Measurements from ENCODE around the gene NFYA. TPM values are rescaled to one million over a fixed set of nuclear protein-coding genes. Genes with fewer than 3 reads are reported as not detected.

The NFYA gene
- total and polyA plus RNA-seq, 3 donors from 2014 or later: 70.6 to 87.7 (median 82.0) TPM

GRCh38 chr6:41058783-41059181, 14.0 kb upstream of the NFYA start:
- TF ChIP-seq POLR2A (IDR thresholded peaks at IDR 0.05) (no peak), CTCF (IDR thresholded peaks at IDR 0.05) (no peak)
- Histone ChIP-seq H3K27me3 (no peaks in the 10 kb centered on the region), H3K9me3 (no peaks in the 10 kb centered on the region), H3K27ac (no peak overlapping the region), H3K4me3 (no peak overlapping the region), H3K4me1 (no peaks in the 10 kb centered on the region), H3K36me3 (ENCODE audit: low read depth, missing control alignments) (no peaks in the 10 kb centered on the region)
- 74 to 80% methylated on average over 2 of the region's 2 CpGs for WGBS, 2 donors
- DNase-seq: no peak
- intact Hi-C loops (cut with DNase I; ENCODE audit: low total_unique reads): no loop called here

- Histone ChIP-seq H3K27ac (no peak overlapping the region), H3K27me3 (no peaks in the 10 kb centered on the region), H3K4me1 (no peaks in the 10 kb centered on the region), H3K4me3 (no peak overlapping the region), H3K9me3 (no peaks in the 10 kb centered on the region), H3K36me3 (ENCODE audit: low read depth, missing control alignments) (no peaks in the 10 kb centered on the region)
- no peak for DNase-seq
- intact Hi-C loops (cut with DNase I; ENCODE audit: low total_unique reads): no loop called here
- TF ChIP-seq CTCF (IDR thresholded peaks at IDR 0.05): no peak
- no peak for TF ChIP-seq POLR2A (IDR thresholded peaks at IDR 0.05)
- WGBS, 2 donors: 81 to 97% methylated on average over 1 of the region's 1 CpG
Observed at GRCh38 chr6:41059556-41059955, 13.2 kb upstream of the NFYA start.

GRCh38 chr6:41061196-41061726, 11.5 kb upstream of the NFYA start:
- Histone ChIP-seq H3K36me3 (ENCODE audit: low read depth, missing control alignments) (no peaks in the 10 kb centered on the region), H3K4me1 (peaks cover 4% of the 10 kb centered on the region), H3K9me3 (no peaks in the 10 kb centered on the region), H3K4me3 (no peak overlapping the region), H3K27me3 (no peaks in the 10 kb centered on the region), H3K27ac (no peak overlapping the region)
- TF ChIP-seq POLR2A (IDR thresholded peaks at IDR 0.05): no peak
- no peak for TF ChIP-seq CTCF (IDR thresholded peaks at IDR 0.05)
- DNase-seq: no peak
- 76 to 80% methylated on average over 9 to 13 of the region's 13 CpGs for WGBS, 2 donors
- intact Hi-C loops (cut with DNase I; ENCODE audit: low total_unique reads): no loop called here

- 53 to 85% methylated on average over 1 of the region's 1 CpG for WGBS, 2 donors
- no peak for TF ChIP-seq CTCF (IDR thresholded peaks at IDR 0.05)
- no peak for TF ChIP-seq POLR2A (IDR thresholded peaks at IDR 0.05)
- no peaks in the 10 kb centered on the region for H3K36me3 ChIP-seq (ENCODE audit: low read depth, missing control alignments)
- intact Hi-C loops (cut with DNase I; ENCODE audit: low total_unique reads): no loop called here
- DNase-seq: no peak
- no peak overlapping the region for H3K4me3 ChIP-seq
- H3K4me1 ChIP-seq: peaks cover 7% of the 10 kb centered on the region
- no peaks in the 10 kb centered on the region for H3K9me3 ChIP-seq
- H3K27ac ChIP-seq: no peak overlapping the region
- H3K27me3 ChIP-seq: no peaks in the 10 kb centered on the region
Observed at GRCh38 chr6:41062056-41062455, 10.7 kb upstream of the NFYA start.

GRCh38 chr6:41063884-41064285, 8.9 kb upstream of the NFYA start:
- Histone ChIP-seq H3K4me1 (peaks cover 7% of the 10 kb centered on the region), H3K9me3 (no peaks in the 10 kb centered on the region), H3K27me3 (no peaks in the 10 kb centered on the region), H3K4me3 (no peak overlapping the region), H3K27ac (no peak overlapping the region), H3K36me3 (ENCODE audit: low read depth, missing control alignments) (no peaks in the 10 kb centered on the region)
- 84 to 88% methylated on average over 2 of the region's 2 CpGs for WGBS, 2 donors
- no peak for DNase-seq
- no peak for TF ChIP-seq POLR2A (IDR thresholded peaks at IDR 0.05)
- TF ChIP-seq CTCF (IDR thresholded peaks at IDR 0.05): no peak
- intact Hi-C loops (cut with DNase I; ENCODE audit: low total_unique reads): no loop called here

Data from testis (tissue), 3 donors.